GM10266 (cell line): ENCODE data around the gene CABLES1.

ENCODE experiments used
- DNase-seq: peaks from one replicate; pipeline ENCODE4 v3.0.0; 2012; ENCODE audit errors: extremely low spot score
- TF ChIP-seq, protein P1 (sequence below): IDR thresholded peaks from 2 replicates; pipeline ENCODE4 v1.5.1; 2012; ENCODE audit warnings: mild to moderate bottlenecking, low read depth; ENCODE audit not compliant: control insufficient read depth, insufficient read depth; ENCODE audit errors: missing control alignments

Gene CABLES1

DNA sequence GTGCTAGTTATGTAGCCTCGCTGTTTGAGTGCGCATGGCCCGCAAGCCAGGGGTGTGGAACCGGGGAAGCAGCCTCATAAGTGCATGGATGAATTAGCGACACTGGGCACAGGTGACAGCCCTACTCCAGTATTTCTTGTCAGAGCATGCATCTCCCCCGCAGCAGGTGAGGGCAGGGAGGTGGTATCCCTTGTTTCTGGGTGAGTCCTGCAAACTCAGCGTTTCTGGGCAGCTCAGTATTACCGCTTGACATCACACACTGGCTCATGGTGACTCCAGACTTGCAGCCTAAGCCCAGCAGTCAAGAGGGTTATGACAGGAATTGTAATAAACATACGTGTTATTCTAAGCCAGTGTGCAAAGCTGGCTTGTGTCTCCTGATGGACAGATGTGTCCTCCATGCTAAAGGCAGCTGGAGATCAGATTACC, 2.5 kb downstream of the CABLES1 start:
- no peak for DNase-seq
- TF ChIP-seq, protein P1, sequence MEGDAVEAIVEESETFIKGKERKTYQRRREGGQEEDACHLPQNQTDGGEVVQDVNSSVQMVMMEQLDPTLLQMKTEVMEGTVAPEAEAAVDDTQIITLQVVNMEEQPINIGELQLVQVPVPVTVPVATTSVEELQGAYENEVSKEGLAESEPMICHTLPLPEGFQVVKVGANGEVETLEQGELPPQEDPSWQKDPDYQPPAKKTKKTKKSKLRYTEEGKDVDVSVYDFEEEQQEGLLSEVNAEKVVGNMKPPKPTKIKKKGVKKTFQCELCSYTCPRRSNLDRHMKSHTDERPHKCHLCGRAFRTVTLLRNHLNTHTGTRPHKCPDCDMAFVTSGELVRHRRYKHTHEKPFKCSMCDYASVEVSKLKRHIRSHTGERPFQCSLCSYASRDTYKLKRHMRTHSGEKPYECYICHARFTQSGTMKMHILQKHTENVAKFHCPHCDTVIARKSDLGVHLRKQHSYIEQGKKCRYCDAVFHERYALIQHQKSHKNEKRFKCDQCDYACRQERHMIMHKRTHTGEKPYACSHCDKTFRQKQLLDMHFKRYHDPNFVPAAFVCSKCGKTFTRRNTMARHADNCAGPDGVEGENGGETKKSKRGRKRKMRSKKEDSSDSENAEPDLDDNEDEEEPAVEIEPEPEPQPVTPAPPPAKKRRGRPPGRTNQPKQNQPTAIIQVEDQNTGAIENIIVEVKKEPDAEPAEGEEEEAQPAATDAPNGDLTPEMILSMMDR = no peak

DNA sequence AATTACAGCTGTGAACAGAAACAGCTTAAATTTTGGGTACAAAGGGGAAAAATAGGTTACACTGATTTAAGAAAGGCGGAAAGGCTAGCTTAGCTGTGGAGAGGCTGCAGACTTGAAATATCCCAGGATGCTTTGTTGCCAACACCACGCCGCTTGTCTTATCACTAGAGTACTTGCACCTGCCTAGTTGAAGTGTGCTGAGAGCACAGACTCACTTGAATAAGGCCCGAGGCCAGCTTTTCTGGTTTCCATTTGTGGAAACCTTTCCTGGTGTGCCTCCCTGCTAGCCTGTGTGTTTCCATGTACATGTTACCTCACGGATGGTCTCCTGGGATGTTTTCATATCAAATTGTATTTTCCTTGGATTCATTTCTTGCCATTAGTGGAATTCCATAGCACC, 3.2 kb downstream of the CABLES1 start:
- TF ChIP-seq, protein P1 = no peak
- DNase-seq = no peak

DNA sequence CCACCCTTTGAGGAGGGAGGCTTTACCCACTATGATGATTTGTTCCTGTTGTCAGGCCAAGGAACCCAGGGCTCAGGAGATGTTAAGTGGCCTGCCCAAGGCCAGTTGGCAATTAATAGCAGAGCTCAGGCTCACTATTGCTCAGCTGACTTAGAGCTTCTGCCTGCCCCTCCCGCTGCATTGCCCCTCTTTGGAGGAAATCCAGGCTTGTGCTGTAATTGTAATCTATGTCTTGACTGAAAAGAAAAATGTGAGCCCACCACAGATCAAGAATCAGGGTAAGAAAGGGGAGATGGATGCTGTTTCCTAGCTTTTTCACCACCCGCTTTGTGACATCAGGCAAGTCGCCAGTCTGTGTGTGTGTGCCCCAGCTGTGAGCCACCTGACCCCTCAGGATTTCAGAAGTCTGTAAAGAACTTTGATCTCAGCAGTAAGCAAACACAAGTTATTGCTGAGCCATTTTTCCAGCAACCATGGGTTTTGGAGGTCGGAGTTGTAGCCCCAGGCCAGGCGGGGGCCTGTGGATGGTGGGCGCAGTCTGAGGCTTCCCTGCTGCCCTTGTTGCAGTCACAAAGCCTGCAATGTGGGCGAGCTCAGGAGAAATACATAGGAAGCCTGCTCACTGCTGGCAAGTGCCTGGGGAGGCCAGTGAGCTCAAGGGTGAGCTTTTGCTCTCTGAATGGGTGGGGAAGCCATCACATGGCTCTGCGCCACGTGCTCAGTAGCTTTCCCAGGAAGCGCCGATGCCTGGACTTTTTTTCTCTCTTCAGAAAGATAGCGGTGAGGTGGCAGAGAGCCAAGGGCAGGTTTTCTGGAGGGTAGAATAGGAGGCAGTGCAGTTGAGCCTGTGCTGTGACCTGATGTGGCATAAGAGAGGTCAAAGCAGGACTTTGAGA, 6.1 kb downstream of the CABLES1 start:
- DNase-seq = no peak
- TF ChIP-seq, protein P1 = no peak

DNA sequence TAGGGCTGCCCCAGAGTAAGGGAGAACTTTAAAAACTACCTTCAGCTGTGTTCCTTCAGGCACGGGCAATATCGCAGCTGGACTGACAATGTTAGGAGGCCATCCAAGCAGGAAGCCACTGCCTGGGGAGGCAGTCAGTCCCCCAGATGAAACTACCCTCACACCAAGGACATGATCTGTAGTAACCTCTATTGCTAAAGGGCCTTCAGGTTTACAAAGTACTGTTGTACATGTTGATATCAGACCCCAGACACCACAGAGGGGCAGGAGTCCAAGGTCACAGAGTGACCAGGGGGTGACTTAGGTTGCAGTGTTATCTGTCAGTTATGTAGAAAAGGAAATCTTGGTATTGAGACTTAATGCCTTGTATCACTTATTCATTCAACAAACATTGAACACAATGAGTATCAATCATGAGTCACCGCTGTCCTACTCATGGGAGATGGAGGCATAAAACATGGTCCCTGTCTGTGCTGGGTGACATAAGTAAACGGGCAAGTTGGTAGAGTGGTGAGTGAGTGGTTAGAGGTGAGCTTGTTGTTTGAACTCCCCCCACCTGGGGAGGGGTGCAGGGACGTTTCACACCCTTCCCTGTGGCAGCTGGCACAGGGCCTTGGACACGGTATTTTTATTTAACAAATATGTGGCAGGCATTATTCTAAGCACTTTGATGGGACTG, 7.1 kb downstream of the CABLES1 start:
- no peak for DNase-seq
- TF ChIP-seq, protein P1 = no peak

DNA sequence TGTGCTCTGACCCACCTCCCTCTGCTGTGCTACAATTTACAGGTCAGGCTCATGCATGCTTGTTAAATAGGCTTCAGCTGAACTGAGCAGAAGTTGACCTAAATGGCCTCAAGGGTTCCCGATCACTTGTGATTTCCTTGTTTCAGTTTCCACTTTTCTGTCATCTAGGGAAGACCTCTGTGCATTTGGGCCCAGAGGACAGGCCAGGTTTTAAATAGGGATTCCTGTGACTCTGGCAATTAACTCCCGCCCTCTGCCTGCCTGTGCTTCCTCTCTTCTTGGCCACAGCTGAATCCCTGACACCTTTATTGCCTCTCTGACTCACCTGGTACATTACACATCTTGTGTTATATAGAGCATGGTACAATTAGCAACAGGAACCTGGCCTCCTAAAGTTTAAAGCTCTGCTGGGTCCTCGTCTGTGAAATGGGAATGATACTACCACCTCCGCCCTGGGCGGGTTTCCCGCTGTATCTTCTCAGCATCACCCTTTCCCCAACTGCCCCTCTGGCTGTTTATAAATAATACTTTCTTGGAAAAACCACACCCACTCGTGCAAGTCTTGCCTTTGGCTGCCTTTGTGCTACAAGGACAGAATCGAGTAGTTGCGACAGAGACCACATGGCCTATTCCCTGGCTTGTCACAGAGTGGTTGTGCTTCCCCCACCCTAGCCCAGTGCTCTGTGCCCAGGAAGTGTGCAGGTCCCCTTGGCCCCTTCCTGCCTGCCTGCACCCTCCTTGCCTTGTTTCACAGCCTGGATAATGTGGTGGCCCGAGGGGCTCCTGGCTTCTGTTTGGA, 7.9 kb downstream of the CABLES1 start:
- no peak for DNase-seq
- TF ChIP-seq, protein P1 = no peak

DNA sequence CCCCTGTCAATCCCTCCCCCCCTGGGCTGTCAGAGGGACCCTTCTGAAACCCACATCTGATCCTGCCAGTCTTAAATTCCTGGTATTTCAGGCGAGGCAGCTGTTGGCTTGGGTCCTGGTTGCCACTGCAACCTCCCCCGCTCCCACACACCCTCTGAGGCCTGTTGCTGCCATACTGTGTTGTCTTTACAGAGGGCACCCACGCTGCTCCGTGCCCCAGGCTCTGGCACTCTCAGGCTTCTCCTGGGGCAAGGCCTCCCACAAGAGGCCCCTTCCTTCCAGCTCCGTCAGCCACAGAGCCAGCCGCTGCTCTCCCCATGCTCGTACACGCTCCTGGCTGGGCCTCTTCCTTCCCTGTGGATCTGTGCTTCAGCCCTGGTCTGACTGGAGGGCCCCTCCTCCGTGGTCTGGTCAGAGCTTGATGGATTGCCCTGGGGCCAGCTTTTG, 8.6 kb downstream of the CABLES1 start:
- no peak for DNase-seq
- TF ChIP-seq, protein P1 = no peak
